ENCODE measurements around the gene ENPP6. TPM values are rescaled to one million over a fixed set of nuclear protein-coding genes. Genes with fewer than 3 reads are reported as not detected.

Gene ENPP6
- total and polyA plus RNA-seq, 2 of the 13 experiments (the other 11 are each of a cell fraction or from before 2014, with no cell fraction given), result not detected

DNA sequence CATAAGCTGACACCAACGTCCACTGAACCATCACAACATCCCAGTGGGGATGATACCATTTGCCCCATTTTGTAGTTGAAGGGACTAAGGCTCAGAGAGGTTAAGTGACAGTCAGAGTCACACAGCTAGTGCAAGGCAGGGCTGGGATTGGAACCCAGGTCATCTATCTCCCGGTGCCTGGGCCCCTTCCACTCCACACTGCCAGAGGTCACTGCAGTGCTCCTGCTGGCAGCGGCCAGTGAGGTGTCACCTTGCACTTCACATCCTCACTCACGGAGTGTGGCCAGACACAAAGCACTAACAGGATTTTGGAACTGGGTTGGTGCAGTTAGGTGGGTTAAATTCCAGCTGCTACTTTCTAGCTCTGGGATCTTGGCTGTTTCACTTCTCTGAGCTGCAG is 118.7 kb downstream of the ENPP6 start:
- no peak for TF ChIP-seq SIN3B (IDR thresholded peaks at IDR 0.05; ENCODE audit: low read length)
- TF ChIP-seq ISX (CRISPR knock-in tag; conservative IDR thresholded peaks at IDR 0.05), result no peak
- TF ChIP-seq, protein P1, sequence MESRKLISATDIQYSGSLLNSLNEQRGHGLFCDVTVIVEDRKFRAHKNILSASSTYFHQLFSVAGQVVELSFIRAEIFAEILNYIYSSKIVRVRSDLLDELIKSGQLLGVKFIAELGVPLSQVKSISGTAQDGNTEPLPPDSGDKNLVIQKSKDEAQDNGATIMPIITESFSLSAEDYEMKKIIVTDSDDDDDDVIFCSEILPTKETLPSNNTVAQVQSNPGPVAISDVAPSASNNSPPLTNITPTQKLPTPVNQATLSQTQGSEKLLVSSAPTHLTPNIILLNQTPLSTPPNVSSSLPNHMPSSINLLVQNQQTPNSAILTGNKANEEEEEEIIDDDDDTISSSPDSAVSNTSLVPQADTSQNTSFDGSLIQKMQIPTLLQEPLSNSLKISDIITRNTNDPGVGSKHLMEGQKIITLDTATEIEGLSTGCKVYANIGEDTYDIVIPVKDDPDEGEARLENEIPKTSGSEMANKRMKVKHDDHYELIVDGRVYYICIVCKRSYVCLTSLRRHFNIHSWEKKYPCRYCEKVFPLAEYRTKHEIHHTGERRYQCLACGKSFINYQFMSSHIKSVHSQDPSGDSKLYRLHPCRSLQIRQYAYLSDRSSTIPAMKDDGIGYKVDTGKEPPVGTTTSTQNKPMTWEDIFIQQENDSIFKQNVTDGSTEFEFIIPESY (CRISPR knock-in tag; IDR thresholded peaks at IDR 0.05), result peak; percentile 24; the same call in 1 of the 2 replicates
- TF ChIP-seq SALL1 (CRISPR knock-in tag; IDR thresholded peaks at IDR 0.05), result no peak
- peak; percentile 87 for TF ChIP-seq ZNF768 (CRISPR knock-in tag; IDR thresholded peaks at IDR 0.05)
- ChIA-PET POLR2A (no interaction called here), CTCF (ENCODE audit: low intra/inter-chr PET ratio, low total read pairs) (no interaction called here)
- Histone ChIP-seq H3K27ac (ENCODE audit: extremely low read length, insufficient read depth, low read length) (no peak overlapping the region), H4K20me1 (ENCODE audit: insufficient read depth, low read length) (no peaks in the 10 kb centered on the region), H3K79me2 (ENCODE audit: insufficient read depth, low read length) (no peaks in the 10 kb centered on the region), H3K36me3 (replicated peaks in 1 of 2; ENCODE audit: control insufficient read depth in 1 of 2, insufficient read depth in 2 of 2, low read length in 2 of 2) (no peaks in the 10 kb centered on the region), H3K4me1 (ENCODE audit: insufficient read depth, low read length) (peaks cover 27% of the 10 kb centered on the region), H3K4me3 (replicated peaks in 1 of 3; ENCODE audit: insufficient read depth in 1 of 3, low read depth in 2 of 3, low read length in 3 of 3) (no peak overlapping the region), H3K9ac (ENCODE audit: insufficient read depth, low read depth, low read length) (no peak overlapping the region), H3K9me3 (ENCODE audit: low read length) (no peaks in the 10 kb centered on the region), H2AFZ (ENCODE audit: low read length) (no peak overlapping the region), H3K4me2 (ENCODE audit: low read depth, low read length) (no peak overlapping the region), H3K27me3 (ENCODE audit: control insufficient read depth in 1 of 2, insufficient read depth in 2 of 2, low read length in 2 of 2) (peaks cover 0 to 3% of the 10 kb centered on the region in 2 experiments; a peak in 2 of 5 replicates)
- ATAC-seq (no peak), FAIRE-seq (no peak), DNase-seq (ENCODE audit: low spot score) (no peak)
- intact Hi-C loops (cut with micrococcal nuclease; ENCODE audit: unreplicated experiment), result no loop called here
- no TSS peak for BruUV-seq (replicated peaks)
- 40% methylated on average over 1 of the region's 4 CpGs for WGBS (ENCODE audit: low lambda C conversion rate)
- in situ Hi-C loops (cut with HindIII; ENCODE audit: extremely low pct_ligation_motif_present, low pct_unique_long_range_greater_than_20kb), result no loop called here

DNA sequence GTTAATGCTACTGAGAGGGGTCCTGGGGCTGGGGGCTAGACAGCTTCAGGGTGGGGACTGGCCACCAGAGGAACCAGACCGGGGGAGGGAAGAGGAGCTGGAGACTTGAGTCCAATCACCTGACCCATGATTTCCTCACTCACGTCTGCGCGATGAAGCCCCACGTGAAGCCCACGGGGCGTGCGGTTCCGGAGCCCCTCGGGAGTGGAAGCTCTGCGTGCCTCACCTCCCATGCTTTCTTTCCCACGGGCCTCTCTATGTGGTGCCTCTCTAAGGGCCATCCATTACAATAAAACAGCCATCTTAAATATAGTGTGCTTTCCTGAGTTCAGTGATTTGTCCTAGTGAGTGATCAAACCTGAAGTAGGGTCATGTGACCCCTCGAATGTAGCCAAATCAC is 119.9 kb downstream of the ENPP6 start:
- no peak for FAIRE-seq
- no peak for ATAC-seq
- Histone ChIP-seq H4K20me1 (ENCODE audit: insufficient read depth, low read length) (no peaks in the 10 kb centered on the region), H3K36me3 (replicated peaks in 1 of 2; ENCODE audit: control insufficient read depth in 1 of 2, insufficient read depth in 2 of 2, low read length in 2 of 2) (no peaks in the 10 kb centered on the region), H3K9ac (ENCODE audit: insufficient read depth, low read depth, low read length) (no peak overlapping the region), H3K79me2 (ENCODE audit: insufficient read depth, low read length) (no peaks in the 10 kb centered on the region), H2AFZ (ENCODE audit: low read length) (no peak overlapping the region), H3K27ac (ENCODE audit: extremely low read length, insufficient read depth, low read length) (no peak overlapping the region), H3K4me3 (replicated peaks in 1 of 3; ENCODE audit: insufficient read depth in 1 of 3, low read depth in 2 of 3, low read length in 3 of 3) (no peak overlapping the region), H3K4me2 (ENCODE audit: low read depth, low read length) (no peak overlapping the region), H3K27me3 (ENCODE audit: control insufficient read depth in 1 of 2, insufficient read depth in 2 of 2, low read length in 2 of 2) (peaks cover 0 to 3% of the 10 kb centered on the region in 2 experiments; a peak in 2 of 5 replicates), H3K9me3 (ENCODE audit: low read length) (no peaks in the 10 kb centered on the region), H3K4me1 (ENCODE audit: insufficient read depth, low read length) (peaks cover 15% of the 10 kb centered on the region)
- ChIA-PET POLR2A (no interaction called here), CTCF (ENCODE audit: low intra/inter-chr PET ratio, low total read pairs) (no interaction called here)
- DNase-seq (ENCODE audit: low spot score), result no peak
- intact Hi-C loops (cut with micrococcal nuclease; ENCODE audit: unreplicated experiment) (no loop called here), in situ Hi-C loops (cut with HindIII; ENCODE audit: extremely low pct_ligation_motif_present, low pct_unique_long_range_greater_than_20kb) (no loop called here)
- BruUV-seq (replicated peaks), result no TSS peak
- WGBS (ENCODE audit: low lambda C conversion rate), result 74% methylated on average over 12 of the region's 13 CpGs
- no peak for TF ChIP-seq BRD4 (CRISPR knock-in tag; IDR thresholded peaks at IDR 0.05)
- no peak for TF ChIP-seq U2AF2 (IDR thresholded peaks at IDR 0.05; ENCODE audit: low read depth, low read length)
- TF ChIP-seq ZNF337 (CRISPR knock-in tag; IDR thresholded peaks at IDR 0.05; ENCODE audit: borderline replicate concordance, low read depth), result no peak
- no peak for TF ChIP-seq MTA3 (CRISPR knock-in tag; IDR thresholded peaks at IDR 0.05)
- TF ChIP-seq, protein P2, sequence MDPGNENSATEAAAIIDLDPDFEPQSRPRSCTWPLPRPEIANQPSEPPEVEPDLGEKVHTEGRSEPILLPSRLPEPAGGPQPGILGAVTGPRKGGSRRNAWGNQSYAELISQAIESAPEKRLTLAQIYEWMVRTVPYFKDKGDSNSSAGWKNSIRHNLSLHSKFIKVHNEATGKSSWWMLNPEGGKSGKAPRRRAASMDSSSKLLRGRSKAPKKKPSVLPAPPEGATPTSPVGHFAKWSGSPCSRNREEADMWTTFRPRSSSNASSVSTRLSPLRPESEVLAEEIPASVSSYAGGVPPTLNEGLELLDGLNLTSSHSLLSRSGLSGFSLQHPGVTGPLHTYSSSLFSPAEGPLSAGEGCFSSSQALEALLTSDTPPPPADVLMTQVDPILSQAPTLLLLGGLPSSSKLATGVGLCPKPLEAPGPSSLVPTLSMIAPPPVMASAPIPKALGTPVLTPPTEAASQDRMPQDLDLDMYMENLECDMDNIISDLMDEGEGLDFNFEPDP (CRISPR knock-in tag; conservative IDR thresholded peaks at IDR 0.05), result no peak
- TF ChIP-seq HNRNPLL (IDR thresholded peaks at IDR 0.05; ENCODE audit: low read depth, low read length, poor library complexity, severe bottlenecking), result no peak
- TF ChIP-seq SUZ12 (IDR thresholded peaks at IDR 0.05; ENCODE audit: low read depth, low read length), result no peak
- TF ChIP-seq, protein P3, sequence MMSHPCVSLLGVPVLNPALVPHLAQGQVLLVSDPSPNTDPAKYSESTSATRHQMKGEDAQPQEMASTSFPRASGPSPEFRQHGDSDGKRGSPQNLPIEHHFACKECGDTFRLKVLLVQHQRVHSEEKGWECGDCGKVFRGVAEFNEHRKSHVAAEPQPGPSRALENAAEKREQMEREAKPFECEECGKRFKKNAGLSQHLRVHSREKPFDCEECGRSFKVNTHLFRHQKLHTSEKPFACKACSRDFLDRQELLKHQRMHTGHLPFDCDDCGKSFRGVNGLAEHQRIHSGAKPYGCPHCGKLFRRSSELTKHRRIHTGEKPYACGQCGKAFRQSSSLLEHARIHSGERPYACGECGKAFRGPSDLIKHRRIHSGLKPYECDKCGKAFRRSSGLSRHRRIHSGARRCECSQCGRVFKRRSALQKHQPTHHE (CRISPR knock-in tag; IDR thresholded peaks at IDR 0.05; ENCODE audit: borderline replicate concordance), result no peak
- TF ChIP-seq PPARG (CRISPR knock-in tag; conservative IDR thresholded peaks at IDR 0.05), result no peak
- TF ChIP-seq DNMT1 (CRISPR knock-in tag; IDR thresholded peaks at IDR 0.05), result no peak
- TF ChIP-seq MIER3 (CRISPR knock-in tag; IDR thresholded peaks at IDR 0.05; ENCODE audit: borderline replicate concordance), result no peak
- no peak for TF ChIP-seq RORA (CRISPR knock-in tag; IDR thresholded peaks at IDR 0.05)

All from HepG2 (cell line).